SK-N-SH treated with all-trans-retinoic acid at 6 μM for 48 hours (cell line): Measurements from ENCODE around the gene GUCY1A2.

ENCODE experiments used
- ATAC-seq: fragments of 200-7000 bp; cut with Tn5 transposase; 3 replicates; pipeline ENCODE4 v1.9.1; 2020; ENCODE audit warnings: mild to moderate bottlenecking, moderate library complexity
- ARNTL ChIP-seq: fragments of 450-650 bp; formaldehyde crosslinking; IDR thresholded peaks from 2 replicates; pipeline ENCODE4 v1.5.0; 2020; ENCODE audit warnings: low read depth, mild to moderate bottlenecking, moderate library complexity, borderline replicate concordance
- BACH2 ChIP-seq: fragments of 250-450 bp; sonication (Bioruptor Pico); IDR thresholded peaks from 2 replicates; pipeline ENCODE4 v1.9.0; 2021; ENCODE audit warnings: mild to moderate bottlenecking, borderline replicate concordance
- CREB5 ChIP-seq: fragments of 250-450 bp; sonication (Bioruptor Pico); IDR thresholded peaks from 2 replicates; pipeline ENCODE4 v1.5.1; 2020; ENCODE audit warnings: low read depth, mild to moderate bottlenecking, moderate library complexity
- ESRRG ChIP-seq: fragments of 250-450 bp; sonication (Bioruptor Pico); IDR thresholded peaks from 2 replicates; pipeline ENCODE4 v1.6.1; 2021; ENCODE audit warnings: mild to moderate bottlenecking
- GLIS3 ChIP-seq: fragments of 250-450 bp; sonication (Bioruptor Pico); IDR thresholded peaks from 2 replicates; pipeline ENCODE4 v1.5.0; 2020; ENCODE audit warnings: mild to moderate bottlenecking, moderate library complexity
- ISL1 ChIP-seq: fragments of 250-450 bp; sonication (Bioruptor Pico); IDR thresholded peaks from 2 replicates; pipeline ENCODE4 v2.1.2; 2022; ENCODE audit warnings: mild to moderate bottlenecking, moderate library complexity
- OSR1 ChIP-seq: fragments of 250-450 bp; sonication (Bioruptor Pico); IDR thresholded peaks from 2 replicates; pipeline ENCODE4 v1.8.0; 2022; ENCODE audit warnings: moderate library complexity, mild to moderate bottlenecking, inconsistent platforms
- PATZ1 ChIP-seq: fragments of 250-450 bp; sonication (Bioruptor Pico); IDR thresholded peaks from 2 replicates; pipeline ENCODE4 v1.8.0; 2020; ENCODE audit warnings: mild to moderate bottlenecking, moderate library complexity, borderline replicate concordance
- POU6F1 ChIP-seq: fragments of 250-450 bp; sonication (Bioruptor Pico); IDR thresholded peaks from 2 replicates; pipeline ENCODE4 v1.8.0; 2021; ENCODE audit warnings: low read depth, mild to moderate bottlenecking, moderate library complexity, borderline replicate concordance
- PPARA ChIP-seq: fragments of 250-450 bp; sonication (Bioruptor Pico); IDR thresholded peaks from 2 replicates; pipeline ENCODE4 v1.5.0; 2020; ENCODE audit warnings: mild to moderate bottlenecking, borderline replicate concordance
- RARB ChIP-seq: fragments of 250-450 bp; sonication (Bioruptor Pico); IDR thresholded peaks from 2 replicates; pipeline ENCODE4 v1.8.0; 2021; ENCODE audit warnings: mild to moderate bottlenecking, moderate library complexity
- SNAI2 ChIP-seq: fragments of 250-450 bp; sonication (Bioruptor Pico); IDR thresholded peaks from 2 replicates; pipeline ENCODE4 v1.5.0; 2020; ENCODE audit warnings: mild to moderate bottlenecking, moderate library complexity
- TCF4 ChIP-seq: fragments of 250-450 bp; sonication (Bioruptor Pico); IDR thresholded peaks from 2 replicates; pipeline ENCODE4 v1.8.0; 2021; ENCODE audit warnings: mild to moderate bottlenecking, moderate library complexity, borderline replicate concordance
- TOX ChIP-seq: fragments of 250-450 bp; sonication (Bioruptor Pico); IDR thresholded peaks from 2 replicates; pipeline ENCODE4 v1.8.0; 2021; ENCODE audit warnings: mild to moderate bottlenecking, moderate library complexity, borderline replicate concordance
- TSHZ2 ChIP-seq: fragments of 250-450 bp; sonication (Bioruptor Pico); IDR thresholded peaks from 2 replicates; pipeline ENCODE4 v1.5.0; 2020; ENCODE audit warnings: mild to moderate bottlenecking, moderate library complexity
- ZC3H10 ChIP-seq: fragments of 250-450 bp; sonication (Bioruptor Pico); IDR thresholded peaks from 2 replicates; pipeline ENCODE4 v1.5.1; 2021; ENCODE audit warnings: mild to moderate bottlenecking, moderate library complexity
- ZFP3 ChIP-seq: fragments of 250-450 bp; sonication (Bioruptor Pico); IDR thresholded peaks from 2 replicates; pipeline ENCODE4 v1.5.0; 2020; ENCODE audit warnings: mild to moderate bottlenecking, moderate library complexity
- ZFP30 ChIP-seq: fragments of 450-650 bp; formaldehyde crosslinking; IDR thresholded peaks from 2 replicates; pipeline ENCODE4 v1.5.0; 2022; ENCODE audit warnings: mild to moderate bottlenecking, moderate library complexity
- ZNF565 ChIP-seq: fragments of 450-650 bp; formaldehyde crosslinking; conservative IDR thresholded peaks from 2 replicates; pipeline ENCODE4 v1.5.0; 2020; ENCODE audit warnings: low read depth, mild to moderate bottlenecking, moderate library complexity
- ZNF70 ChIP-seq: fragments of 450-650 bp; formaldehyde crosslinking; IDR thresholded peaks from 2 replicates; pipeline ENCODE4 v1.5.0; 2020; ENCODE audit warnings: mild to moderate bottlenecking, moderate library complexity
- ZNF8 ChIP-seq: fragments of 450-650 bp; formaldehyde crosslinking; IDR thresholded peaks from 2 replicates; pipeline ENCODE4 v1.5.0; 2020; ENCODE audit warnings: mild to moderate bottlenecking, moderate library complexity
- TF ChIP-seq, protein P1 (sequence below): fragments of 250-450 bp; sonication (Bioruptor Pico); IDR thresholded peaks from 2 replicates; pipeline ENCODE4 v1.5.1; 2021; ENCODE audit warnings: mild to moderate bottlenecking, moderate library complexity

GUCY1A2 gene

GRCh38 chr11:106840146-106840545 is 178.1 kb downstream of the GUCY1A2 start (continued):
- TF ChIP-seq PATZ1 (CRISPR knock-in tag), result no peak

DNA sequence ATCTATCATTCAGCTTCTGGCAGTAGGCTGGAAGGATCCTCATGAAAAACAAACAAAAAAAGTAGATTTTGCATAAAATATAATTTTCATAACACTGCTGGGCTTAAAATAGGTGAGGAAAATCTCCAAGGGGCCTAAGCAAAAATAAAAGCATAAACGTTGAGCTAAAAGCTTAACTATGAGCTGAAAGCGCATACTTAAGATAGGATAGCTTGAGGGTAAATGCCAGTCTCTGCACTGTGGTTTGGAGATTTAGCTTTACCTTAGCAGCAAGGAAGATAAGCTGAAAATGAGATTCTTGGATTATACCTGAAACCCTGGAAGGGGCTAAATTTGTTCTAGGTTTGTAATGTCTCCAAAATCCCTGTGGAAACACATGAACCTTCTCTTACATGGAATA is 183.7 kb downstream of the GUCY1A2 start:
- TF ChIP-seq RARB (CRISPR knock-in tag), result no peak
- TF ChIP-seq BACH2 (CRISPR knock-in tag), result no peak
- no peak for ATAC-seq

GRCh38 chr11:106828976-106829375 is 189.3 kb downstream of the GUCY1A2 start:
- no peak for ATAC-seq
- no peak for TF ChIP-seq OSR1 (CRISPR knock-in tag)
- no peak for TF ChIP-seq ZFP3
- no peak for TF ChIP-seq TCF4 (CRISPR knock-in tag)
- no peak for TF ChIP-seq TOX (CRISPR knock-in tag)
- no peak for TF ChIP-seq RARB (CRISPR knock-in tag)
- TF ChIP-seq ARNTL (CRISPR knock-in tag), result no peak
- no peak for TF ChIP-seq ZNF565 (CRISPR knock-in tag)
- TF ChIP-seq ZC3H10 (CRISPR knock-in tag), result no peak
- no peak for TF ChIP-seq PPARA
- TF ChIP-seq SNAI2 (CRISPR knock-in tag), result no peak

- TF ChIP-seq ZNF565 (CRISPR knock-in tag), result no peak
- TF ChIP-seq ISL1 (CRISPR knock-in tag), result no peak
- TF ChIP-seq ARNTL (CRISPR knock-in tag), result no peak
- TF ChIP-seq ZFP3, result no peak
- no peak for TF ChIP-seq ZFP30
- no peak for TF ChIP-seq OSR1 (CRISPR knock-in tag)
- no peak for TF ChIP-seq TSHZ2
- TF ChIP-seq CREB5 (CRISPR knock-in tag), result no peak
- no peak for TF ChIP-seq PPARA
- no peak for TF ChIP-seq TCF4 (CRISPR knock-in tag)
- no peak for TF ChIP-seq ZNF70 (CRISPR knock-in tag)
- TF ChIP-seq, protein P1, sequence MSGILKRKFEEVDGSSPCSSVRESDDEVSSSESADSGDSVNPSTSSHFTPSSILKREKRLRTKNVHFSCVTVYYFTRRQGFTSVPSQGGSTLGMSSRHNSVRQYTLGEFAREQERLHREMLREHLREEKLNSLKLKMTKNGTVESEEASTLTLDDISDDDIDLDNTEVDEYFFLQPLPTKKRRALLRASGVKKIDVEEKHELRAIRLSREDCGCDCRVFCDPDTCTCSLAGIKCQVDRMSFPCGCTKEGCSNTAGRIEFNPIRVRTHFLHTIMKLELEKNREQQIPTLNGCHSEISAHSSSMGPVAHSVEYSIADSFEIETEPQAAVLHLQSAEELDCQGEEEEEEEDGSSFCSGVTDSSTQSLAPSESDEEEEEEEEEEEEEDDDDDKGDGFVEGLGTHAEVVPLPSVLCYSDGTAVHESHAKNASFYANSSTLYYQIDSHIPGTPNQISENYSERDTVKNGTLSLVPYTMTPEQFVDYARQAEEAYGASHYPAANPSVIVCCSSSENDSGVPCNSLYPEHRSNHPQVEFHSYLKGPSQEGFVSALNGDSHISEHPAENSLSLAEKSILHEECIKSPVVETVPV (CRISPR knock-in tag), result no peak
- TF ChIP-seq POU6F1 (CRISPR knock-in tag), result no peak
- TF ChIP-seq SNAI2 (CRISPR knock-in tag), result no peak
- no peak for TF ChIP-seq BACH2 (CRISPR knock-in tag)
- TF ChIP-seq RARB (CRISPR knock-in tag), result no peak
- TF ChIP-seq PATZ1 (CRISPR knock-in tag), result no peak
- TF ChIP-seq ESRRG (CRISPR knock-in tag), result no peak
- TF ChIP-seq GLIS3 (CRISPR knock-in tag), result no peak
- no peak for TF ChIP-seq ZNF8 (CRISPR knock-in tag)
- no peak for ATAC-seq
Observed at GRCh38 chr11:106828576-106828975, 189.7 kb downstream of the GUCY1A2 start.
